Colonic mucosa (tissue), 4 donors: ENCODE measurements around the gene CNR2. TPM values are rescaled to one million over a fixed set of nuclear protein-coding genes. Genes with fewer than 3 reads are reported as not detected.
A peak's percentile ranks its signal among the peaks of the same experiment; 100 is the strongest.
"Not testable (repeated sequence)": the region's sequence is repeated elsewhere in the genome, so short reads cannot be mapped to it uniquely, and the experiment has no call there.

Experiments used
- DNase-seq: peaks from one replicate; pipeline ENCODE4 v3.0.0-alpha.2; 2020
- H3K27ac ChIP-seq: fragments of 200-600 bp; one replicate; pipeline ENCODE4 v1.8.0; 2021
- H3K27me3 ChIP-seq: fragments of 200-600 bp; one replicate; pipeline ENCODE4 v1.8.0; 2021
- H3K36me3 ChIP-seq: fragments of 200-600 bp; one replicate; pipeline ENCODE4 v1.8.0; 2021
- H3K4me1 ChIP-seq: fragments of 200-600 bp; one replicate; pipeline ENCODE4 v1.8.0; 2021; ENCODE audit warnings: mild to moderate bottlenecking
- H3K4me3 ChIP-seq: fragments of 200-600 bp; one replicate; pipeline ENCODE4 v1.8.0; 2021
- H3K9ac ChIP-seq, 2 donors: one replicate each; pipeline ENCODE4 v1.7.0; 2013; ENCODE audit warnings: control low read depth in 2 of 2, low read depth in 2 of 2, low read length in 2 of 2
- H3K9me3 ChIP-seq: fragments of 200-600 bp; one replicate; pipeline ENCODE4 v1.8.0; 2021
- CTCF ChIP-seq: fragments of 200-600 bp; IDR thresholded peaks from one replicate; pipeline ENCODE4 v1.8.0; 2022; ENCODE audit warnings: antibody characterized with exemption, mild to moderate bottlenecking
- intact Hi-C: fragments of 100-400 bp; cut with DNase I; formaldehyde crosslinking; loops from one replicate; pipeline ENCODE4 v1.14.1; 2022
- total RNA-seq, 2 donors: library from RNA; stranded (reverse); fragmentation: NEBNext Ultra II Directional in 1 of 2; extraction: Animal tissue kit (Norgen Biotek cat#: 25700) in 1 of 2; gene quantifications; one replicate each; pipeline ENCODE4 v1.2.1, GENCODE V29; 2021
- donor health status: healthy.
- donor health status: DM: no; HTN: no; CAD: no.
- donor health status: DM: no; HTN: no; CAD: no.

The CNR2 gene
- total RNA-seq, 2 donors from 2014 or later = 0.12 to 0.13 TPM

GRCh38 chr1:23848673-23849616, 64.2 kb downstream of the CNR2 start:
- DNase-seq = no peak
- intact Hi-C loops = no loop called here
- Histone ChIP-seq H3K27me3 (no peaks in the 10 kb centered on the region), H3K4me3 (no peak overlapping the region), H3K36me3 (no peaks in the 10 kb centered on the region), H3K9me3 (no peaks in the 10 kb centered on the region), H3K27ac (no peak overlapping the region), H3K9ac (no peak overlapping the region), H3K4me1 (no peaks in the 10 kb centered on the region)
- TF ChIP-seq CTCF = no peak

GRCh38 chr1:23847482-23848095, 65.6 kb downstream of the CNR2 start:
- H3K27me3 ChIP-seq, H3K4me1 ChIP-seq, H3K9ac ChIP-seq, H3K27ac ChIP-seq, H3K36me3 ChIP-seq, H3K9me3 ChIP-seq, DNase-seq, intact Hi-C loops, H3K4me3 ChIP-seq: not testable (repeated sequence)

- Histone ChIP-seq H3K4me3 (no peak overlapping the region), H3K36me3 (no peaks in the 10 kb centered on the region), H3K27me3 (no peaks in the 10 kb centered on the region), H3K9me3 (no peaks in the 10 kb centered on the region), H3K9ac (no peak overlapping the region), H3K27ac (no peak overlapping the region), H3K4me1 (no peaks in the 10 kb centered on the region)
- intact Hi-C loops = no loop called here
- DNase-seq = no peak
- no peak for TF ChIP-seq CTCF
Observed at GRCh38 chr1:23845163-23845562, 68.0 kb downstream of the CNR2 start.

GRCh38 chr1:23843644-23844043, 69.5 kb downstream of the CNR2 start:
- DNase-seq = no peak
- Histone ChIP-seq H3K4me1 (no peaks in the 10 kb centered on the region), H3K36me3 (no peaks in the 10 kb centered on the region), H3K27me3 (no peaks in the 10 kb centered on the region), H3K4me3 (no peak overlapping the region), H3K9me3 (no peaks in the 10 kb centered on the region), H3K27ac (no peak overlapping the region), H3K9ac (no peak overlapping the region)
- intact Hi-C loops = no loop called here
- TF ChIP-seq CTCF = no peak

- intact Hi-C loops = no loop called here
- H3K27ac ChIP-seq = no peak overlapping the region
- peak overlapping the region; percentile 22 for H3K4me3 ChIP-seq
- no peaks in the 10 kb centered on the region for H3K36me3 ChIP-seq
- DNase-seq = peak; percentile 81
- H3K27me3 ChIP-seq = no peaks in the 10 kb centered on the region
- no peaks in the 10 kb centered on the region for H3K9me3 ChIP-seq
- H3K4me1 ChIP-seq = no peaks in the 10 kb centered on the region
- no peak for TF ChIP-seq CTCF
- H3K9ac ChIP-seq = peak overlapping the region; percentile 47 to 51
Observed at GRCh38 chr1:23838401-23838866, 74.7 kb downstream of the CNR2 start.

GRCh38 chr1:23837908-23838307, 75.3 kb downstream of the CNR2 start:
- no peak for TF ChIP-seq CTCF
- DNase-seq = no peak
- no peaks in the 10 kb centered on the region for H3K36me3 ChIP-seq
- H3K9me3 ChIP-seq = no peaks in the 10 kb centered on the region
- no peak overlapping the region for H3K27ac ChIP-seq
- H3K4me3 ChIP-seq = peak overlapping the region; percentile 22
- intact Hi-C loops = no loop called here
- no peaks in the 10 kb centered on the region for H3K27me3 ChIP-seq
- H3K9ac ChIP-seq = peak overlapping the region; percentile 47 to 51
- no peaks in the 10 kb centered on the region for H3K4me1 ChIP-seq
